ENCODE measurements around the gene MAP2K5.

DNA sequence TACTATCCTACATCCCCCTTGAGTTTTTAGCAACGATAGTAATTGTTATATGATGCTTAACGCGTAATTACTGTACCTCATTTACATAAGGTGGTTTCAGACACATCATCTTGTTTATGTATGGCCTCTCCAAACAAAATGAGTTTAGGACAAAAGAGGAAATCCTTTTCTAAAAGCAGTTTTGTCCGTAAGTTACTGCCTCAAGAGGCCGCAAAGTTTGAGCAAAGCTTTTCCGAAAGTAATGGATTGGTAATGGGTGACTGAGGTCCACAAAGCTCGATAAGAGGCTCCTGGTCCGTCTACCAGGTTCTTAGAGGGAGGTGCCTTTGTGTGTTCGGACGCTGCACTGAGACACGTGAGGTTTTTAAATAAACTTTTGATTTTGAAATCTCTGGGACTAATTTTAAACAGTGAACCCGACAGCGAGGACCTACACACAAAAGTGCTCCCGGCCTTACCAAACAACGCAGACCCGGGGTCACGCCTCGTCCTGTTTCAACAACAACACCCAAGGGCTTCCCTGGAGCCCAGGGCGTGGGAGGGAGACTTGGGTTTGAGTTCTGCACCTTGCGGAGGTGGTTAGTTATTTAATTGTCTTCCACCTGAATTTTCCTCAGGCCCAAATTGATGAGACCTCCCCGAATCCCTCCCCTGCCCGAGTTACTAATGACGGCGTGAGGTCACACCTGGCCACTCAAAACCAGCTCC is 22.0 kb upstream of the MAP2K5 start:
- TF ChIP-seq EZH2 (IDR thresholded peaks at IDR 0.05; ENCODE audit: borderline replicate concordance) (no peak), EZH2phosphoT487 (IDR thresholded peaks at IDR 0.05; ENCODE audit: low read depth, severe bottlenecking, unreplicated experiment) (no peak)
- TF ChIP-seq, protein P1, sequence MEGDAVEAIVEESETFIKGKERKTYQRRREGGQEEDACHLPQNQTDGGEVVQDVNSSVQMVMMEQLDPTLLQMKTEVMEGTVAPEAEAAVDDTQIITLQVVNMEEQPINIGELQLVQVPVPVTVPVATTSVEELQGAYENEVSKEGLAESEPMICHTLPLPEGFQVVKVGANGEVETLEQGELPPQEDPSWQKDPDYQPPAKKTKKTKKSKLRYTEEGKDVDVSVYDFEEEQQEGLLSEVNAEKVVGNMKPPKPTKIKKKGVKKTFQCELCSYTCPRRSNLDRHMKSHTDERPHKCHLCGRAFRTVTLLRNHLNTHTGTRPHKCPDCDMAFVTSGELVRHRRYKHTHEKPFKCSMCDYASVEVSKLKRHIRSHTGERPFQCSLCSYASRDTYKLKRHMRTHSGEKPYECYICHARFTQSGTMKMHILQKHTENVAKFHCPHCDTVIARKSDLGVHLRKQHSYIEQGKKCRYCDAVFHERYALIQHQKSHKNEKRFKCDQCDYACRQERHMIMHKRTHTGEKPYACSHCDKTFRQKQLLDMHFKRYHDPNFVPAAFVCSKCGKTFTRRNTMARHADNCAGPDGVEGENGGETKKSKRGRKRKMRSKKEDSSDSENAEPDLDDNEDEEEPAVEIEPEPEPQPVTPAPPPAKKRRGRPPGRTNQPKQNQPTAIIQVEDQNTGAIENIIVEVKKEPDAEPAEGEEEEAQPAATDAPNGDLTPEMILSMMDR (IDR thresholded peaks at IDR 0.05; ENCODE audit: poor library complexity): no peak
